Activated naive CD4-positive, alpha-beta T cell treated with anti-CD3 and anti-CD28 coated beads, Interleukin-2, amount 50 U/mL, for 24 hours (primary cell): ENCODE measurements around the gene MVK.
"Not testable (repeated sequence)": the region's sequence is repeated elsewhere in the genome, so short reads cannot be mapped to it uniquely, and the experiment has no call there.

Experiments used
- H3K27ac Mint-ChIP-seq: one replicate; pipeline ENCODE4 v1.8.0; 2021; ENCODE audit warnings: mild to moderate bottlenecking, mixed read lengths
- H3K27me3 Mint-ChIP-seq: one replicate; pipeline ENCODE4 v1.8.0; 2021; ENCODE audit warnings: mixed read lengths
- H3K36me3 Mint-ChIP-seq: one replicate; pipeline ENCODE4 v1.8.0; 2021; ENCODE audit warnings: mixed read lengths
- H3K4me1 Mint-ChIP-seq: one replicate; pipeline ENCODE4 v1.8.0; 2021; ENCODE audit warnings: mixed read lengths
- H3K4me3 Mint-ChIP-seq: one replicate; pipeline ENCODE4 v1.8.0; 2021; ENCODE audit warnings: mild to moderate bottlenecking, mixed read lengths
- H3K9me3 Mint-ChIP-seq: one replicate; pipeline ENCODE4 v1.8.0; 2021; ENCODE audit warnings: mixed read lengths

MVK gene

GRCh38 chr12:109600481-109600880 is 26.9 kb downstream of the MVK start:
- H3K27me3 Mint-ChIP-seq, result no peaks in the 10 kb centered on the region
- peaks cover 17% of the 10 kb centered on the region for H3K4me1 Mint-ChIP-seq
- H3K4me3 Mint-ChIP-seq, result no peak overlapping the region
- H3K27ac Mint-ChIP-seq, result no peak overlapping the region
- no peaks in the 10 kb centered on the region for H3K36me3 Mint-ChIP-seq
- H3K9me3 Mint-ChIP-seq, result no peaks in the 10 kb centered on the region

GRCh38 chr12:109600995-109601394 is 27.4 kb downstream of the MVK start:
- Mint-ChIP-seq H3K27me3 (no peaks in the 10 kb centered on the region), H3K36me3 (no peaks in the 10 kb centered on the region), H3K4me3 (no peak overlapping the region), H3K27ac (no peak overlapping the region), H3K9me3 (no peaks in the 10 kb centered on the region), H3K4me1 (peaks cover 12% of the 10 kb centered on the region)

GRCh38 chr12:109601557-109601956 is 28.0 kb downstream of the MVK start:
- H3K27ac Mint-ChIP-seq, result no peak overlapping the region
- H3K9me3 Mint-ChIP-seq, result no peaks in the 10 kb centered on the region
- H3K36me3 Mint-ChIP-seq, result no peaks in the 10 kb centered on the region
- H3K27me3 Mint-ChIP-seq, result peaks cover 1% of the 10 kb centered on the region
- H3K4me3 Mint-ChIP-seq, result no peak overlapping the region
- peaks cover 12% of the 10 kb centered on the region for H3K4me1 Mint-ChIP-seq

DNA sequence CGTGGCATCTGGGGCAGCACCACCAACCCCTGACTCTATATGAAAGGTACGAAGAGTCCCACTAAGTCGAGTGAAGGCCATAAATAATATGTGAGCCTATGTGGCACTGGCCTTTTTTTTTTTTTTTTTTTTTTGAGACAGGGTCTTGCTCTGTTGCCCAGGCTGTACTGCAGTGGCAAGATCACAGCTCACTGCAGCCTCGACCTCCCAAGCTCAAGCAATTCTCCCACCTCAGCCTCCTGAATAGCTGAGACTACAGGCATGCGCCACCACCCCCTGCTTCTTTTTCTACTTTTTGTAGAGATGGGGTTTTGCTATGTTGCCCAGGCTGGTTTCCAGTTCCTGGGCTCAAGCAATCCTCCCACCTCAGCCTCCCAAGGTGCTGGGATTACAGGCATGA is 28.5 kb downstream of the MVK start:
- H3K36me3 Mint-ChIP-seq, H3K4me3 Mint-ChIP-seq, H3K4me1 Mint-ChIP-seq, H3K9me3 Mint-ChIP-seq, H3K27me3 Mint-ChIP-seq, H3K27ac Mint-ChIP-seq: not testable (repeated sequence)

DNA sequence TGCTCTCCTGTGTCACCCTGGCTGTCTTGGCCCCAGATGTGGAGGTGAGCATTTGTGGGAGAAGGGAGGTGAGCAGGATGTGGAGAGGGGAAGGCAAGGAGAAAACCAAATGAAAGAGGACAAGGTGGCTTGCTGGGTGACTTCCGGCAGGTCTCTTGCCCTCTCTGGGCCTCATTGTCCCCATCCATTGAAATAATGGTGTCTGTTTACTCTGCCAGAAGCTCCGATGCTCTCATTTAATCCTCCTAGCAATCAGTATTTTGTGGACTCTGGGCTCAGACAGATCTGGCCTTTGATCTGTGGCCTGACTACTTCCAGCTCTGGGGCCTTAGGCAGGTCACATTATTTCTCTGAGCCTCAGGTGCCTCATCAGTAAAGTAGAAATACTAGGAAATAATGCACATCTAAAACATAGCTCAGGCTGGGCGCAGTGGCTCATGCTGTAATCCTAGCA is 30.6 kb downstream of the MVK start:
- Mint-ChIP-seq H3K27ac (no peak overlapping the region), H3K27me3 (peaks cover 1% of the 10 kb centered on the region), H3K4me3 (no peak overlapping the region), H3K4me1 (no peaks in the 10 kb centered on the region), H3K36me3 (no peaks in the 10 kb centered on the region), H3K9me3 (no peaks in the 10 kb centered on the region)

DNA sequence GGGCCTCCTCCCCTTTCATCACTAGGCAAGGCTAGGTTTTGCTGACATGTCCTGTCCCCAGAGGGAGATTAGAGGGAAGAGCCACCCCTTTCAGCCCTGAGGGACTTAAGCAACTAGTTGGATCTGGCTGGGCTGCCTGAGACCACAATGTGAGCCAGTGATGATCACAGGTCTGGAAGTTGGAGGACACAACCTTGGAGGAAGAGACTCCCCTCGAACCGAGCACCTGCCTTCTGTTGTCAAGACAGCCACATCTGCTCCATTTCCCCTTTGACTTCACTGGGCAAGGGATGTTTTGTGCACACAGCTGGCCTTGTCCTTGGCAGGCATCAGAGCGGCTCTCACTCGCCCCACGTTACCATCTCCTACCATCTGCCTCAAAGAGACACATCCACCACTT is 31.4 kb downstream of the MVK start:
- Mint-ChIP-seq H3K36me3 (no peaks in the 10 kb centered on the region), H3K4me3 (no peak overlapping the region), H3K9me3 (no peaks in the 10 kb centered on the region), H3K27ac (no peak overlapping the region), H3K4me1 (no peaks in the 10 kb centered on the region), H3K27me3 (peaks cover 1% of the 10 kb centered on the region)

DNA sequence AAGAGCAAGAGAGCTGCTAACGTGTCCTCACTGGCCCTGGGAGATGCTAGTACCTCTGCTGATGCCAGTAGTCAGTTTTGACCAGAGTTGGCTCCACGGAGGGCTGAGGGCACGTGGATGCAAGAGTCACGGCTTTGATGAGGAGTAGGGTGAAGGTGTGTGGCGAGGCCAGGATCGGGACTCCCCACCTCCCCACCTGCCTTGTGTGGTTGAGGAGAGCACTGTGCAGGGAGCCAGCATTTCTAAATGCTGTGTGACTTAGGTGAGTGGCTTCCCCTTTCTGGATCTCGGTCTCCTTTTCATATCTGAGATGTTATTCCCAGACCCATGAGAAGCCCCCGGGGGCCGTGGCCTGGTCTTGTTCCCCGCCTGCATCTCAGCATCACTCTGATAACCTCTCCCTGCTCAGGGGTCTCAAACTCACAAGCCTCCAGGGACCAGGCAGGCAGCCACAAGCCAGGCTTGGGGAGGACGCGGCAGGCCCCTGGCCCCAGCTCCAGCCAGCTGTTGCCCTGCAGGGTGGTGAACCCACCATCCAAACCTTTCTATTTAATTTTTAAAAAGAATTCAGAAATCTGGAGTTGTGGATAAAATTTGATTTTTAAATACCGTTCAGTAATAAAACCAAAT is 32.1 kb downstream of the MVK start:
- Mint-ChIP-seq H3K36me3 (no peaks in the 10 kb centered on the region), H3K27me3 (peaks cover 1% of the 10 kb centered on the region), H3K9me3 (no peaks in the 10 kb centered on the region), H3K4me3 (no peak overlapping the region), H3K27ac (no peak overlapping the region), H3K4me1 (no peaks in the 10 kb centered on the region)

- Mint-ChIP-seq H3K36me3 (no peaks in the 10 kb centered on the region), H3K4me3 (no peak overlapping the region), H3K27ac (no peak overlapping the region), H3K4me1 (no peaks in the 10 kb centered on the region), H3K27me3 (peaks cover 1% of the 10 kb centered on the region), H3K9me3 (no peaks in the 10 kb centered on the region)
These were observed 32.9 kb downstream of the MVK start for GRCh38 chr12:109606320-109607028.

DNA sequence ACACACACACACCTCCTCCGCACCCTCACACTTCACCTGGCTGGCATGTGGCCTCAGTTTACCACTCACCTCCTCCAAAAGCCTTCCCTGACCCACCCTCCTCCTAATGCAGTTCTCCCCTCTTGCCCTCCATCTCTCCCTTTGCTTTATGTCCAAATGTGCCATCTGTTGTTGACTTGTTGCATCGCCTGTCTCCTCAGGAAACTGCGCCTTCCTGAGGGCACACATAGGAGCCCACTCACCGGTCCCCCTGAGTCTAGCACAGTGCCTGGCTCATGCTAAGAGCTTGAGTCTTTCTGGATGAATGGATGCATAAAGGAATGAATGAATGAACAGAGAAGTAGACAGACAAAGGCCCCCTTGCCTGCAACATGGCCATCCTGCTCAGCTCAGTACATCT is 34.0 kb downstream of the MVK start:
- H3K4me3 Mint-ChIP-seq, result no peak overlapping the region
- no peaks in the 10 kb centered on the region for H3K36me3 Mint-ChIP-seq
- H3K9me3 Mint-ChIP-seq, result no peaks in the 10 kb centered on the region
- H3K4me1 Mint-ChIP-seq, result no peaks in the 10 kb centered on the region
- H3K27me3 Mint-ChIP-seq, result peaks cover 4% of the 10 kb centered on the region
- no peak overlapping the region for H3K27ac Mint-ChIP-seq

GRCh38 chr12:109608270-109608669 is 34.7 kb downstream of the MVK start:
- H3K27ac Mint-ChIP-seq, result no peak overlapping the region
- H3K36me3 Mint-ChIP-seq, result no peaks in the 10 kb centered on the region
- peaks cover 4% of the 10 kb centered on the region for H3K27me3 Mint-ChIP-seq
- no peaks in the 10 kb centered on the region for H3K4me1 Mint-ChIP-seq
- no peaks in the 10 kb centered on the region for H3K9me3 Mint-ChIP-seq
- H3K4me3 Mint-ChIP-seq, result no peak overlapping the region

- H3K9me3 Mint-ChIP-seq, result no peaks in the 10 kb centered on the region
- no peak overlapping the region for H3K27ac Mint-ChIP-seq
- H3K4me3 Mint-ChIP-seq, result no peak overlapping the region
- H3K4me1 Mint-ChIP-seq, result no peaks in the 10 kb centered on the region
- H3K36me3 Mint-ChIP-seq, result no peaks in the 10 kb centered on the region
- peaks cover 4% of the 10 kb centered on the region for H3K27me3 Mint-ChIP-seq
These were observed 35.2 kb downstream of the MVK start for GRCh38 chr12:109608793-109609192.

DNA sequence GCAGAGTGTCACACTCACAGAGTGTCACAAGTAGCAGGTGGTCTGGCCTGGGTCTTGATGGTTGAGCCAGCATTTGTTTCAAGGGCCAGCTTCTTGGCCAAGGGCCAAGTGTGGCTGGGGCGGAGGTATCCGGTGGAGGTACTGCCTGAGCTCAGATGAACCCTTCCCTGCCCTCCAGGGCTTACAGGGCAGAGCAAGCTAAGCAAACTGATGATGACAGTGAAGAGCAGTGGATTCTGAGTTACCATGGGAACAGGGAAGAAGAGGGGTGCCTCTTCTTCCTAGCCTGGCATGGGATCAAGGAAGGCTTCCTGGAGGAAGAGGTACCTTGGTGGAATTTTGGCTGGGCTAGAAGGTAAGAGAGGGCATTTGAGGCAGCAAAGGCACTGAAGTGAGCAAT is 35.7 kb downstream of the MVK start:
- Mint-ChIP-seq H3K27me3 (peaks cover 4% of the 10 kb centered on the region), H3K36me3 (no peaks in the 10 kb centered on the region), H3K27ac (no peak overlapping the region)

GRCh38 chr12:109610523-109610922 is 36.9 kb downstream of the MVK start:
- Mint-ChIP-seq H3K9me3 (no peaks in the 10 kb centered on the region), H3K36me3 (no peaks in the 10 kb centered on the region), H3K27me3 (peaks cover 6% of the 10 kb centered on the region), H3K4me3 (no peak overlapping the region), H3K27ac (no peak overlapping the region), H3K4me1 (no peaks in the 10 kb centered on the region)

More for the DNA sequence above, 35.7 kb downstream of the MVK start:
- no peaks in the 10 kb centered on the region for H3K4me1 Mint-ChIP-seq
- no peaks in the 10 kb centered on the region for H3K9me3 Mint-ChIP-seq
- H3K4me3 Mint-ChIP-seq, result no peak overlapping the region

GRCh38 chr12:109611223-109611622 is 37.6 kb downstream of the MVK start:
- H3K27me3 Mint-ChIP-seq, result peaks cover 7% of the 10 kb centered on the region
- H3K4me3 Mint-ChIP-seq, result no peak overlapping the region
- H3K9me3 Mint-ChIP-seq, result no peaks in the 10 kb centered on the region

DNA sequence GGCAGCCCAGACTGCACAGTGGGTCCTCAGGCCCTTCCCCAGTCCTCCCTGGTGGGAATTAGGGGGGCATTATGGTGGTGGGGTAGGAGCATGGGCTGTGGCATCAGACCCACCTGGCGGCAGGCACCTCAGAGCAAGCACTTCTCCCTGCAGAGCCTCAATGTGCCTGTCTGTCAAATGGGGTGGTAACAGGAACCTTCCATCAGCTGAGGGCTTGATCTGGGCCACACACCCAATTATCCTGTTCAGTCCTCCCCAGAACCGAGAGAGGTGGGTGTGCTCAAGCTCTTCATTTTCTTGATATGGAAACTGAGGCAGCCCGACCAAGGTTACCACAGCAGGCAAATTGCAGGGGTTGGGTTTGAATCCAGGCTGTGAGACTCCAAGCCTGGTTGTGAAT is 38.4 kb downstream of the MVK start:
- Mint-ChIP-seq H3K27ac (no peak overlapping the region), H3K27me3 (peaks cover 7% of the 10 kb centered on the region), H3K36me3 (no peaks in the 10 kb centered on the region), H3K9me3 (no peaks in the 10 kb centered on the region), H3K4me1 (no peaks in the 10 kb centered on the region), H3K4me3 (no peak overlapping the region)

More at GRCh38 chr12:109611223-109611622, 37.6 kb downstream of the MVK start:
- H3K36me3 Mint-ChIP-seq, result no peaks in the 10 kb centered on the region
- H3K27ac Mint-ChIP-seq, result no peak overlapping the region
- H3K4me1 Mint-ChIP-seq, result no peaks in the 10 kb centered on the region

- Mint-ChIP-seq H3K27ac (no peak overlapping the region), H3K9me3 (no peaks in the 10 kb centered on the region), H3K36me3 (no peaks in the 10 kb centered on the region), H3K27me3 (peaks cover 7% of the 10 kb centered on the region), H3K4me3 (no peak overlapping the region), H3K4me1 (no peaks in the 10 kb centered on the region)
These were observed 39.4 kb downstream of the MVK start for GRCh38 chr12:109612975-109613502.
